Activated CD4-positive, CD25-positive, alpha-beta regulatory T cell (primary cell): ENCODE data around the gene LEPROT.

Experiments used
- DNase-seq, 4 experiments: peaks; one replicate each; lab custom pipeline; 2025; lab: John Stamatoyannopoulos, UW

The LEPROT gene

DNA sequence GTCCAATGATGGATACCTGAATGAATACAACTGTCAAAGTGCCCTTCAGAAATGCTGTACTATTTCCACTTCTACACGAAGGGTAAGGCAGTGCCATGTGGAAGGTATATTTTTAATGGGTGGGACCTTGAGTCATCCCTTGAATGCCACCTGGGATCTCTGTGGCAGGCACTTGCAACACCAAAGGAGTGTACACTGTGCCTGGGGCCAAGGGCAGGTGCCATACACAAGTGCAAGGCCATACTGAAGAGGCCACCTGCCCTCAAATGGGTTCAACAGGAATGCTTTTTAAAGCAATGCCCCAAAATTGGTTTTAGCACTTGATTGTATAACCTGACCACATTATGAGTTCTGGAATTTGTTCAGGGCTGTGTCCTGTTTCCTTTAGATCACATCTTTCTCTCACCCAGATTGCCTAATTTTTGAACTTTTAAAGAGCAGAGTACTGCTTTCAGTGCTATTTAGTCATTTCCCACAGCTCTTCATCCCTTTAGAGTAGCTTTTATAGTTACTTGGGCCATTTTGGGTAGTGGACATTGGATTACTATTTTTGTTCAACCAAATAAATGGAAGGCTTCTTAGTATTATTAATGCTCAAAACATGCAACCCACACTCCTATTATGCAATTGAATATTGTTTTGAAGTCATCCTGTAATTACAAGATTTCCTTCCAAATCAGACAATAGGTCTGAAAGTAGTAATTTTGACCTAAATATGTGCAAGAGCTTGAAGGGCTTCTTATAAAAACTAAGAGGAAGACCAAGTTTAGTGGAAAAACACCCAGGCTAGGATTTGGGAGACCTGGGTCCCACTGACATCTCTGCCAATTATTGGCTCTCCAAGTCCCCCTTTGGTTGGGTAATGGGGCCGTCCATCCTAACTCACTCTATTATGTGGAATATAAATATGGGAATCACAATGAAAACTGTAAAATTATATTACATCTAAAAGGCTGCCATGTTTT is 57.2 kb downstream of the LEPROT start:
- no peak for DNase-seq

DNA sequence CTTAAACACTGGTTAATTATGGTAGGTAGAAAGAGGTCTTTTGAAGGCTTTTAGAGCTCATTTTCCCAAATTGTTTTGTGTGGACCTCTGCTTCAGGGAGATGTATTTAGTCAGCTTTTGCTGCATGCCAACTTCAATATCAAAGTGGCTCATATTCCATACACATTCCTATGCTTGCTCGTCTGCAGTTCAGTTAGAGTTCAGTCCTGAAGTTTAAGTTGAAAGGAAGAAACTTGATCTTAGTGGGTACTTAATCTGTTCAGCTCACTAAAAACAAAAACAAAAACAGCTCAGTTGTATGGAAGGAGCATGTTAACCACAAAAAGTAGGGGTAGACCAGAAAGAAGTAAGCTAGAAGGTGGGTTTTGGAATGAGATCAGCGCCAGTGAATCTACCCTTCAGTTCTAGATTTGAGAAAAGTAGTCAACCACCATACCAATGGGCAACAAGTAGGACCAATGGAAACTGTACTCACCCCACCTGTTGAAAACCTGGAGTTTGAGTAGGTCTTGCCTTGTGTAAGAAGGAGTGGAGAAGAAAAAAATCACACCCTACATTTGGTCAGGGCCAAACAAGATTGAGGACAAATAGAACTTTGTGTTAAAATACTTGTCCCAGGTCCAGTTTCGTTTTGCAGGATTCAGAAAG is 58.0 kb downstream of the LEPROT start:
- no peak for DNase-seq

DNA sequence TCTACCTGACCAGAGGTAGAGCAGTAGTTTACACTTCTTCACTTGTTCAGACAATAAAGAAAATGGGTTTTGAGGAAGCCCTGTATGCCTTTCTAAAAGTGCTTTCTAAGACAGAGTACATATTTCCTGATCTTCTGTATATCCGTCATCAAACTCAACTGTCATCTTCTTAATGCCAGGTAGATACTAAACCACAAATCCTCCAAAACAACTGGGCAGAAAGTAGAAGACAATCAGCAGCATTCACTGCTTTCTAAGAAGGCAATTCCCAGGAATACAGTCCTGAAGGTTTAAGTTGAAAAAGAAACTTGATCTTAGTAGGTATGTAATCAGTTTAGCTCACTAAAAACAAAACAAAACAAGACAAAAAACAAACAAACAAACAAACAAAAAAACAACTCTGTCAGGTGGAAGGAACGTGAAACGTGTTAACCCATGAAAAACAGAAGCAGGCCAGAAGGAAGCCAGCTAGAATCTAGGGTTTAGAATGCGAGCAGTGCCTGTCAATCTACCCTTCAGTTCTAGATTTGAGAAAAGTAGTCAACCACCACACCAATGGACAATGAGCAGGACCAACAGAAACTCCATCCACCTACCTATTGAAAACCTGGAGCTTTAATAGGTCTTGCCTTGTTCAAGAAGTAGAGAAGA is 59.2 kb downstream of the LEPROT start:
- no peak for DNase-seq

DNA sequence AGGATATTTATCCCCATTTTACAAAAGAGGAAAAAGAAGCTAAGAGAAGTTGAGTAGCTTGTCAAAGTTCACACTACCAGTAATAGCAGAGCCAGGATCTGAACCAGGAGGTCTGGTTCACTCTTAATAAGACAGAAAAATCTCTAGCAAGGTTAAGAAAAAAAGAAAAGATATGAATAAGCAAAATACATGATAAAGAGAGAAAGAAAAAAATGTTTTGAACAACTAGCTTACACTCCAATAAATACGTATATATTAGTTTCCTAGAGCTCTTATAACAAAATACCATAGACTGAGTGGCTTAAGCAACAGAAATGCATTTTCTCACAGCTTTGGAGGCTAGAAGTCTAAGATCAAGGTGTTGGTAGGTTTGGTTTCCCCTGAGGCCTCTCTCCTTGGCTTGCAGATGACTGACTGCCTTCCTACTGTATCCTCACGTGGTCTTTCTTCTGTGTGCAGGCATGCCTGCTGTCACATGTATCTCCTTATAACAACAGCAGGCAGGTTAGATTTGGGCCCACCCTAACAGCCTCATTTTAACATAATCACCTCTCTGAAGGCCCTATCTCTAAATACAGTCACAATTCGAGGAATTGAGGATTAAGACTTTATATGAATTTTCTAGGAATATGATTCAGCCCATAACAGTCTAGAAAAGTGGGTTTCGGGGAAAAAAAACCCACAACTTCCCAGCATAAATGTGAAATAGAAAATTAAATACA is 60.4 kb downstream of the LEPROT start:
- no peak for DNase-seq

DNA sequence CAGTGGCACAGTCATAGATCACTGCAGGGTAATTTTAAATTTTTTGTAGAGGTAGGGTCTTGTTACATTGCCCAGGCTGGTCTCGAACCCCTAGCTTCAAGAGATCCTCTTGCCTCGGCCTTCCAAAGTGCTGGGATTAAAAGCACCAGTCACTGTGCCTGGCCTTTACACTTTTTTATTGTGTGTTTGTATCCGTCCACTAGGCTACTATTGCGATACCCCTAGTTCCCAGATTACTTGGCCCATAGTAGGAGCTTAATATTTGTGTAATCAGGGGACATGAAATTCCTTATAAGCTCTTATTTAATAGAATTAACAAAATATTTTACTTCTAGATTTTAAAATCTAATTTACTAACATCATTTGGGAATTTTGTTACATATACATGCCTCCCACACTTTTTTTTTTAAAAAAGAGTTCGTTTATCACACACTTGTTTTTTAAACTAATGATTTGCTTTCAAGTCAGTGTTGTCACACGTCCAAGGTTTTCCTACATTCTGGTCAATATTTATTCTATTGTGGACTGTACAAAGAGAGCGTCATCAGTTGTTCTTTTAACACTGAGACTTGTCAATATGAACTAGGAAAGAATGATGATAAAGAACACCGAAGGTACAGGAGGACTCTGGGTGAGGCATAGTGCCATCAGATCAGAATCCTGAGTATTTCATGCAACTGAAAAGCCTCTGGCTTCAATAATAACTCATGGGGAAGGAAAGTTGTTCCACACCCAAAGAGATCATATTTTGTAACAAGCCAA is 63.7 kb downstream of the LEPROT start:
- no peak for DNase-seq
